Gastroesophageal sphincter (tissue), 4 donors: Measurements from ENCODE around the gene OPN4. TPM values are rescaled to one million over a fixed set of nuclear protein-coding genes. Genes with fewer than 3 reads are reported as not detected.

Source experiments
- ATAC-seq: fragments of 150-250 bp; one replicate; pipeline ENCODE4 v1.9.1; 2016; ENCODE audit warnings: mild to moderate bottlenecking, moderate library complexity
- H3K27ac ChIP-seq, 4 donors: fragments of 200-600 bp; sonication (generic) in 3 of 4; 1 replicate in 3 of 4; 2 replicates in 1 of 4; pipeline ENCODE4 v1.5.1; 2016 to 2019
- H3K27me3 ChIP-seq: fragments of 200-600 bp; sonication (generic); one replicate; pipeline ENCODE4 v1.5.1; 2019
- H3K36me3 ChIP-seq, 2 donors: fragments of 200-600 bp; sonication (generic); one replicate each; pipeline ENCODE4 v1.5.1; 2019; ENCODE audit warnings: control low read depth in 1 of 2
- H3K4me1 ChIP-seq, 3 donors: fragments of 200-600 bp; sonication (generic); 1 replicate in 2 of 3; 2 replicates in 1 of 3; pipeline ENCODE4 v1.5.1; 2016 to 2019; ENCODE audit warnings: control low read depth in 2 of 3
- H3K4me3 ChIP-seq, 2 donors: fragments of 200-600 bp; sonication (generic); one replicate each; pipeline ENCODE4 v1.5.1; 2019; ENCODE audit warnings: mild to moderate bottlenecking in 1 of 2, moderate library complexity in 1 of 2
- H3K9me3 ChIP-seq, 3 donors: fragments of 200-600 bp; sonication (generic); one replicate each; pipeline ENCODE4 v1.5.1; 2017 to 2019; ENCODE audit warnings: control low read depth in 2 of 3
- EP300 ChIP-seq: sonication (generic); formaldehyde crosslinking; IDR thresholded peaks from one replicate; pipeline ENCODE4 v1.6.1; 2017; ENCODE audit warnings: antibody characterized with exemption, mild to moderate bottlenecking
- POLR2A ChIP-seq, 2 donors: fragments of 450-650 bp; IDR thresholded peaks; one replicate each; pipeline ENCODE4 v1.6.1; 2017; ENCODE audit warnings: antibody characterized with exemption in 2 of 2, mild to moderate bottlenecking in 2 of 2, moderate library complexity in 1 of 2
- POLR2AphosphoS5 ChIP-seq: sonication (generic); formaldehyde crosslinking; IDR thresholded peaks from one replicate; pipeline ENCODE4 v1.6.1; 2017; ENCODE audit warnings: antibody characterized with exemption
- WGBS, 2 donors: methylation state at CpG; one replicate each; pipeline ENCODE4 v1.1.5; 2018; ENCODE audit warnings: low coverage in 1 of 2; 5-methylcytosine and 5-hydroxymethylcytosine counted together
- total RNA-seq, 4 donors: library from RNA; depleted of rRNA; stranded (reverse); fragments of >200 nt; gene quantifications; one replicate each; pipeline ENCODE4 v1.1.0, GENCODE V29; 2016
- TF ChIP-seq, protein P1 (sequence below), 4 experiments: fragments of 200-600 bp in 2 of 4; fragments of 450-650 bp in 2 of 4; sonication (generic) in 1 of 4; IDR thresholded peaks; one replicate each; pipeline ENCODE4 v1.5.1; 2017 to 2019; ENCODE audit warnings: antibody characterized with exemption in 4 of 4, mild to moderate bottlenecking in 2 of 4, moderate library complexity in 2 of 4

The OPN4 gene
- total RNA-seq, 4 donors from 2014 or later = not detected

DNA sequence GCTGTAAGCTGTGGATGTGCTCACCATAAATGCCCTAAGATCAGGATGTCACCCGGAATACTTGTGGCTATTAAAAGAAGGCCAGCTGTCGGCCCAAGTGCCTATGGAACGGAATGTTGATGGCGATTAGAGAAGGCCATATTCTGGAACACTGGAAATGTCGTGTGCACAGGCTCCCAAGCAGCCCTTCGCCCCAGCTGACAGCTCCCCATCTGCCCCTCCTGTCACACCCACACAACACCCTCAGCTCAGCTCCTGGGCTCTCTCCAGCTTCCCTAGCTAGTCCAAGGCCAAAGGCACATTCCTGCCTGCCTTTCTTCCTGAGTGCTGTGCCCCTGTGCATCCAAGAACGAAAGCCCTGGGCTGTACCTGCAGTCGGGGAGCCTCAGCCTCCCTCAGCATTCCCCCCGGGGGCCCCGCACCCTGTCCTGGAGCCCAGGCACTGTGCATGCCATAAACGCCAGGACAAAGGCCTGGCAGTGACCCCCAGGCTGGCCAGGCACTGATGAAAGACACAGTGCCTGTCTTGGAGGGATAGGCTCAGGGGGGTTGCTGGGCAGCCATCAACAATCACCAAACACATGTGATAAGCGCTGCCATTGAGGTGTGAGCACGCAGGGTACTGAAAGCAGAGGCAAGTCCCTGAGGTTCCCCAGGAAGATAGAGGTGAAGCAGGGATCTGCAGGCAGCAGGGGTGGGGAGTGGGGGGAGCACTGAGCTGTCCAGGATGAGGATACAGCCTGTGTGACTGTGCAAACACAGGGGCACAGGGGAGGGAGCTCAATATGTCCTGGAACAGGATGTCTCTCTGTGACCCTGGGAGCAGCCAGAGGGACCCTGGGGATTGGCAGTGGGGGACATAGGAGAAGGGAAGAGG, 10.2 kb downstream of the OPN4 start:
- peak overlapping the region in 3 of 4 donors; percentile 67 to 94 (median 92) for H3K27ac ChIP-seq

GRCh38 chr10:86665218-86665607, 10.9 kb downstream of the OPN4 start:
- Histone ChIP-seq H3K27me3 (no peaks in the 10 kb centered on the region), H3K9me3 (no peaks in the 10 kb centered on the region), H3K27ac (peak overlapping the region in 3 of 4 donors; percentile 67 to 94 (median 92)), H3K4me3 (no peak overlapping the region), H3K4me1 (peaks cover 0 to 81% (median 0%) of the 10 kb centered on the region in 3 donors), H3K36me3 (no peaks in the 10 kb centered on the region)
- TF ChIP-seq POLR2AphosphoS5 (no peak), EP300 (no peak), POLR2A (IDR thresholded peaks at IDR 0.05) (no peak)
- TF ChIP-seq, protein P1, sequence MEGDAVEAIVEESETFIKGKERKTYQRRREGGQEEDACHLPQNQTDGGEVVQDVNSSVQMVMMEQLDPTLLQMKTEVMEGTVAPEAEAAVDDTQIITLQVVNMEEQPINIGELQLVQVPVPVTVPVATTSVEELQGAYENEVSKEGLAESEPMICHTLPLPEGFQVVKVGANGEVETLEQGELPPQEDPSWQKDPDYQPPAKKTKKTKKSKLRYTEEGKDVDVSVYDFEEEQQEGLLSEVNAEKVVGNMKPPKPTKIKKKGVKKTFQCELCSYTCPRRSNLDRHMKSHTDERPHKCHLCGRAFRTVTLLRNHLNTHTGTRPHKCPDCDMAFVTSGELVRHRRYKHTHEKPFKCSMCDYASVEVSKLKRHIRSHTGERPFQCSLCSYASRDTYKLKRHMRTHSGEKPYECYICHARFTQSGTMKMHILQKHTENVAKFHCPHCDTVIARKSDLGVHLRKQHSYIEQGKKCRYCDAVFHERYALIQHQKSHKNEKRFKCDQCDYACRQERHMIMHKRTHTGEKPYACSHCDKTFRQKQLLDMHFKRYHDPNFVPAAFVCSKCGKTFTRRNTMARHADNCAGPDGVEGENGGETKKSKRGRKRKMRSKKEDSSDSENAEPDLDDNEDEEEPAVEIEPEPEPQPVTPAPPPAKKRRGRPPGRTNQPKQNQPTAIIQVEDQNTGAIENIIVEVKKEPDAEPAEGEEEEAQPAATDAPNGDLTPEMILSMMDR (IDR thresholded peaks at IDR 0.05) = no peak
- WGBS, 2 donors = 73 to 82% methylated on average over 2 to 7 of the region's 7 CpGs
- ATAC-seq = no peak

More for the DNA sequence above, 10.2 kb downstream of the OPN4 start:
- WGBS, 2 donors = 42% methylated on average over 3 of the region's 13 CpGs; no CpG with 5 or more reads in 1 of the 2 donors
- Histone ChIP-seq H3K4me3 (no peak overlapping the region), H3K9me3 (no peaks in the 10 kb centered on the region), H3K27me3 (no peaks in the 10 kb centered on the region), H3K4me1 (peaks cover 0 to 74% (median 0%) of the 10 kb centered on the region in 3 donors), H3K36me3 (no peaks in the 10 kb centered on the region)
- TF ChIP-seq, protein P1 (IDR thresholded peaks at IDR 0.05) = no peak
- no peak for TF ChIP-seq EP300
- TF ChIP-seq POLR2AphosphoS5 = no peak
- no peak for TF ChIP-seq POLR2A (IDR thresholded peaks at IDR 0.05)
- ATAC-seq = no peak

- ATAC-seq = no peak
- peak overlapping the region in 3 of 4 donors; percentile 67 to 94 (median 92) for H3K27ac ChIP-seq
- H3K4me1 ChIP-seq = peaks cover 0 to 87% (median 0%) of the 10 kb centered on the region in 3 donors
- no peaks in the 10 kb centered on the region for H3K9me3 ChIP-seq
- no peak for TF ChIP-seq POLR2A (IDR thresholded peaks at IDR 0.05)
- TF ChIP-seq POLR2AphosphoS5 = no peak
- TF ChIP-seq, protein P1 (IDR thresholded peaks at IDR 0.05) = no peak
- TF ChIP-seq EP300 = no peak
- no peak overlapping the region for H3K4me3 ChIP-seq
- WGBS, 2 donors = 86% methylated on average over 4 of the region's 12 CpGs; no CpG with 5 or more reads in 1 of the 2 donors
- H3K27me3 ChIP-seq = no peaks in the 10 kb centered on the region
- H3K36me3 ChIP-seq = no peaks in the 10 kb centered on the region
Observed at GRCh38 chr10:86665868-86666267, 11.5 kb downstream of the OPN4 start.

DNA sequence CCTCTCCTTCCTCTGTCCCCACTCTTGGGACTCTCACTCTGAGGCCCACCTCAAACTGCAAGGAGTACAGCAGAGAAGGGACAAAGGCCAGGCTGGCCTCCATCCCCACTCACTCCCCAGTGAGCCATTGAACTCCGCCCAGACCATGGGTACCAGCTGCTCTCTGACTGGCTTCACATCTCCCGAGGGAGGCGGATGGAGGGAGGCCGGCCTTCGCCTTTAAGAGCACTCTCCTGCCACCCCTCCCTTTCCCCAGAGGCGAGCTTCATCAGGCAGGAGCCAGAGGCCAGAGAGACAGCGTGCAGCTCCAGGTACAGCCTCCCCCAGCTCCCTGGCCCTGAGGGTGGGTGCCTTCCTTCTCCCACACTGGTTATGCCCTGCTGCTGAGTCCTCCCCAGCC, 12.2 kb downstream of the OPN4 start:
- TF ChIP-seq, protein P1 (IDR thresholded peaks at IDR 0.05) = no peak
- TF ChIP-seq POLR2AphosphoS5 = no peak
- no peak for TF ChIP-seq POLR2A (IDR thresholded peaks at IDR 0.05)
- TF ChIP-seq EP300 = no peak
- Histone ChIP-seq H3K9me3 (no peaks in the 10 kb centered on the region), H3K4me3 (peak overlapping the region in 1 of 2 donors; percentile 52), H3K4me1 (peaks cover 0 to 88% (median 5%) of the 10 kb centered on the region in 3 donors), H3K27me3 (no peaks in the 10 kb centered on the region), H3K36me3 (no peaks in the 10 kb centered on the region), H3K27ac (peak overlapping the region in 3 of 4 donors; percentile 92 to 97 (median 94))
- no CpG with 5 or more reads among the region's 7 CpGs for WGBS, 2 donors
- no peak for ATAC-seq
